ENCODE results near the gene DNM3.

The DNM3 gene

GRCh38 chr1:172373864-172374263 lies 532.6 kb downstream of the DNM3 start:
- no peaks in the 10 kb centered on the region for H3K4me1 ChIP-seq (ENCODE audit: insufficient read depth, low read length)
- no peak overlapping the region for H3K9ac ChIP-seq (ENCODE audit: low read depth, low read length)
- no peak overlapping the region for H3K4me3 ChIP-seq (ENCODE audit: low read length)
- no peak overlapping the region for H3K27ac ChIP-seq (ENCODE audit: low read length)
- no peaks in the 10 kb centered on the region for H3K9me3 ChIP-seq (ENCODE audit: insufficient read depth, low read depth, low read length)
- no peaks in the 10 kb centered on the region for H3K36me3 ChIP-seq (ENCODE audit: insufficient read depth, low read depth, low read length)
- H3K27me3 ChIP-seq (ENCODE audit: insufficient read depth, low read length), result no peaks in the 10 kb centered on the region

- H3K4me3 ChIP-seq (ENCODE audit: low read length), result no peak overlapping the region
- H3K27me3 ChIP-seq (ENCODE audit: insufficient read depth, low read length), result no peaks in the 10 kb centered on the region
- H3K4me1 ChIP-seq (ENCODE audit: insufficient read depth, low read length), result no peaks in the 10 kb centered on the region
These were observed 533.9 kb downstream of the DNM3 start for GRCh38 chr1:172375211-172375631.

GRCh38 chr1:172376431-172376830 lies 535.1 kb downstream of the DNM3 start:
- no peaks in the 10 kb centered on the region for H3K9me3 ChIP-seq (ENCODE audit: insufficient read depth, low read depth, low read length)
- H3K4me3 ChIP-seq (ENCODE audit: low read length), result no peak overlapping the region
- no peaks in the 10 kb centered on the region for H3K27me3 ChIP-seq (ENCODE audit: insufficient read depth, low read length)
- H3K36me3 ChIP-seq (ENCODE audit: insufficient read depth, low read depth, low read length), result no peaks in the 10 kb centered on the region
- no peak overlapping the region for H3K9ac ChIP-seq (ENCODE audit: low read depth, low read length)
- no peak overlapping the region for H3K27ac ChIP-seq (ENCODE audit: low read length)
- peaks cover 6% of the 10 kb centered on the region for H3K4me1 ChIP-seq (ENCODE audit: insufficient read depth, low read length)

More at GRCh38 chr1:172375211-172375631, 533.9 kb downstream of the DNM3 start:
- no peak overlapping the region for H3K27ac ChIP-seq (ENCODE audit: low read length)
- no peak overlapping the region for H3K9ac ChIP-seq (ENCODE audit: low read depth, low read length)
- no peaks in the 10 kb centered on the region for H3K36me3 ChIP-seq (ENCODE audit: insufficient read depth, low read depth, low read length)
- no peaks in the 10 kb centered on the region for H3K9me3 ChIP-seq (ENCODE audit: insufficient read depth, low read depth, low read length)

- H3K9ac ChIP-seq (ENCODE audit: low read depth, low read length), result no peak overlapping the region
- H3K36me3 ChIP-seq (ENCODE audit: insufficient read depth, low read depth, low read length), result no peaks in the 10 kb centered on the region
- peaks cover 13% of the 10 kb centered on the region for H3K4me1 ChIP-seq (ENCODE audit: insufficient read depth, low read length)
These were observed 536.3 kb downstream of the DNM3 start for GRCh38 chr1:172377565-172377964.

DNA sequence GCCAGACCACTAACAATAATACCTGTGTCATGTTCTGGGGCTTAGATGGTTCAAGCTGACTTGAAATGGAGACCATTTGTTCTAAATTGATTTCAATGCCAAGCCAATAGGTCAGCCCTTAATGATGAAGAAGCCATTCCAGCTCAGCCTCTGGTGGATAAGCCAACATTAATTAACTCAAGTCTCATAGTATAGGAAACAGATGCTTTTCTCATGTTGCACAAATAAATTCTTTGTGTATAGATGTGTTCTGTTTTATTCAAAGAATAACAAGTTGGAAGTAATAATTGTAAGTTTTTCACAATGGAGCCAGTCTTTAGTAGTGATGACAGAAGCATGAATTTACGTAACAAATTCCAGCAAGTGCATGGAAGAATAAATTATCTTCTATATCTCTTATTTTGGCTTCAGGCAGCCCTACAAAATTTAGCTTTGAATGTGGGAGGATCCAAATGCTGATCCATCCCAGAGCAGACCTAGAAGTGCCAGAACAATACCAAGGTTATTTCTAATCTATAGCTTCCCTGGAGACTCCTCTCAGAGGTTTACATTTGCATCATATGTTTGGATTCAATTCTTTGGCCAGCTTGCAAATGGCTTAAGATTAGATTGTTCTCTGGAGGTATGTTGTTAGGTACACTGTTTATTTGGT lies 536.9 kb downstream of the DNM3 start:
- H3K36me3 ChIP-seq (ENCODE audit: insufficient read depth, low read depth, low read length), result no peaks in the 10 kb centered on the region
- H3K9ac ChIP-seq (ENCODE audit: low read depth, low read length), result no peak overlapping the region
- no peak overlapping the region for H3K27ac ChIP-seq (ENCODE audit: low read length)
- no peak overlapping the region for H3K4me3 ChIP-seq (ENCODE audit: low read length)
- no peaks in the 10 kb centered on the region for H3K9me3 ChIP-seq (ENCODE audit: insufficient read depth, low read depth, low read length)
- H3K4me1 ChIP-seq (ENCODE audit: insufficient read depth, low read length), result peaks cover 17% of the 10 kb centered on the region
- no peaks in the 10 kb centered on the region for H3K27me3 ChIP-seq (ENCODE audit: insufficient read depth, low read length)

More at GRCh38 chr1:172377565-172377964, 536.3 kb downstream of the DNM3 start:
- no peaks in the 10 kb centered on the region for H3K27me3 ChIP-seq (ENCODE audit: insufficient read depth, low read length)
- no peaks in the 10 kb centered on the region for H3K9me3 ChIP-seq (ENCODE audit: insufficient read depth, low read depth, low read length)
- no peak overlapping the region for H3K4me3 ChIP-seq (ENCODE audit: low read length)
- no peak overlapping the region for H3K27ac ChIP-seq (ENCODE audit: low read length)

- Histone ChIP-seq H3K27ac (ENCODE audit: low read length) (no peak overlapping the region), H3K4me1 (ENCODE audit: insufficient read depth, low read length) (peaks cover 31% of the 10 kb centered on the region)
These were observed 539.3 kb downstream of the DNM3 start for GRCh38 chr1:172380441-172381244.

GRCh38 chr1:172381946-172382345 lies 540.6 kb downstream of the DNM3 start:
- Histone ChIP-seq H3K27ac (ENCODE audit: low read length) (no peak overlapping the region), H3K9ac (ENCODE audit: low read depth, low read length) (no peak overlapping the region), H3K9me3 (ENCODE audit: insufficient read depth, low read depth, low read length) (no peaks in the 10 kb centered on the region), H3K36me3 (ENCODE audit: insufficient read depth, low read depth, low read length) (no peaks in the 10 kb centered on the region), H3K4me3 (ENCODE audit: low read length) (no peak overlapping the region), H3K4me1 (ENCODE audit: insufficient read depth, low read length) (peaks cover 31% of the 10 kb centered on the region), H3K27me3 (ENCODE audit: insufficient read depth, low read length) (no peaks in the 10 kb centered on the region)

More at GRCh38 chr1:172380441-172381244, 539.3 kb downstream of the DNM3 start:
- no peaks in the 10 kb centered on the region for H3K9me3 ChIP-seq (ENCODE audit: insufficient read depth, low read depth, low read length)
- no peak overlapping the region for H3K4me3 ChIP-seq (ENCODE audit: low read length)
- no peak overlapping the region; the same call in 1 of the 2 replicates for H3K9ac ChIP-seq (ENCODE audit: low read depth, low read length)
- no peaks in the 10 kb centered on the region for H3K36me3 ChIP-seq (ENCODE audit: insufficient read depth, low read depth, low read length)
- no peaks in the 10 kb centered on the region for H3K27me3 ChIP-seq (ENCODE audit: insufficient read depth, low read length)

- no peaks in the 10 kb centered on the region for H3K27me3 ChIP-seq (ENCODE audit: insufficient read depth, low read length)
- peaks cover 31% of the 10 kb centered on the region for H3K4me1 ChIP-seq (ENCODE audit: insufficient read depth, low read length)
- H3K4me3 ChIP-seq (ENCODE audit: low read length), result no peak overlapping the region
- no peak overlapping the region for H3K9ac ChIP-seq (ENCODE audit: low read depth, low read length)
- H3K36me3 ChIP-seq (ENCODE audit: insufficient read depth, low read depth, low read length), result no peaks in the 10 kb centered on the region
- no peak overlapping the region for H3K27ac ChIP-seq (ENCODE audit: low read length)
- no peaks in the 10 kb centered on the region for H3K9me3 ChIP-seq (ENCODE audit: insufficient read depth, low read depth, low read length)
These were observed 541.1 kb downstream of the DNM3 start for GRCh38 chr1:172382406-172382805.

DNA sequence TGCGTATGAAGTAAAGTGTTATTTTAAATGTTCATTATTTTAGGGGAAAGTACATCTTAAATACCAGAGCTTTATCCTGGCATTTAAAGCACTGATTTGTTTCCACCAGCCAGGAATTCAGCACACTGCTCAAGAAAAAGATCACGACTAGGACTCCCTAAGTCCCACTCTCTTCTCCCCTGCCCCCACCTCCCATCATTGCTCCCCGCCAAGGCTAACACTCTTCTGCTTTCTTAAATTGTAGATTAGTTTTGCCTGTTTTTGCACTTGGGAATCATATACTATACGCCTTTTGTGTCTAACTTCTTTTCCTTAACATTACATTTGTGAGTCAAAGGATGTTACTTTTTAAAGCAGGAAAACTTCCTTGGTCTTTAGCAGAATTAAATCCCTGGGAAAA lies 541.7 kb downstream of the DNM3 start:
- no peaks in the 10 kb centered on the region for H3K27me3 ChIP-seq (ENCODE audit: insufficient read depth, low read length)
- H3K27ac ChIP-seq (ENCODE audit: low read length), result no peak overlapping the region
- no peaks in the 10 kb centered on the region for H3K9me3 ChIP-seq (ENCODE audit: insufficient read depth, low read depth, low read length)
- H3K9ac ChIP-seq (ENCODE audit: low read depth, low read length), result no peak overlapping the region
- H3K4me1 ChIP-seq (ENCODE audit: insufficient read depth, low read length), result peaks cover 31% of the 10 kb centered on the region
- H3K4me3 ChIP-seq (ENCODE audit: low read length), result no peak overlapping the region
- no peaks in the 10 kb centered on the region for H3K36me3 ChIP-seq (ENCODE audit: insufficient read depth, low read depth, low read length)

- H3K4me3 ChIP-seq (ENCODE audit: low read length), result no peak overlapping the region
- no peak overlapping the region for H3K27ac ChIP-seq (ENCODE audit: low read length)
- H3K27me3 ChIP-seq (ENCODE audit: insufficient read depth, low read length), result no peaks in the 10 kb centered on the region
- peaks cover 31% of the 10 kb centered on the region for H3K4me1 ChIP-seq (ENCODE audit: insufficient read depth, low read length)
- no peak overlapping the region for H3K9ac ChIP-seq (ENCODE audit: low read depth, low read length)
- H3K36me3 ChIP-seq (ENCODE audit: insufficient read depth, low read depth, low read length), result no peaks in the 10 kb centered on the region
- H3K9me3 ChIP-seq (ENCODE audit: insufficient read depth, low read depth, low read length), result no peaks in the 10 kb centered on the region
These were observed 542.2 kb downstream of the DNM3 start for GRCh38 chr1:172383536-172383935.

DNA sequence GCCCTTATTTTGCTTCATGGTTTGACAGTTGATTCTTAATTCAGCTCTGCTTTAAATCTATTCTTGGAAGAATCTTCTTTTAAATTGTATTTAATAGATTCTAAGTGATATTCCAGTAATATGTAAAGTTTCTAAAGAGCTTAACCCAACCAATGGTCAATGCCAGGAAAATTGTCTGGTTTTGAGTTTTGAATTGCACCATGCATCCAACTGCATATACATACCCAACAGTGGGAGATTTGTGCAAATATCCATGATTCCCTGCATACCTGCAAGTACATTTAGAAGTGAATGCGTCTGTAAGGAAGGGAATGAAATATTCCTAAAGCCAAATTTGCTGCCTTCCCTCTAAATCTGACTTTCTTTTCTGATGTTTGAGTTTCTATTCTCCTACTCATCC lies 543.4 kb downstream of the DNM3 start:
- Histone ChIP-seq H3K36me3 (ENCODE audit: insufficient read depth, low read depth, low read length) (no peaks in the 10 kb centered on the region), H3K9ac (ENCODE audit: low read depth, low read length) (no peak overlapping the region), H3K27ac (ENCODE audit: low read length) (no peak overlapping the region), H3K4me1 (ENCODE audit: insufficient read depth, low read length) (peaks cover 31% of the 10 kb centered on the region), H3K4me3 (ENCODE audit: low read length) (no peak overlapping the region), H3K9me3 (ENCODE audit: insufficient read depth, low read depth, low read length) (no peaks in the 10 kb centered on the region), H3K27me3 (ENCODE audit: insufficient read depth, low read length) (no peaks in the 10 kb centered on the region)

- peaks cover 34% of the 10 kb centered on the region for H3K4me1 ChIP-seq (ENCODE audit: insufficient read depth, low read length)
- H3K36me3 ChIP-seq (ENCODE audit: insufficient read depth, low read depth, low read length), result no peaks in the 10 kb centered on the region
- H3K27ac ChIP-seq (ENCODE audit: low read length), result no peak overlapping the region
- H3K27me3 ChIP-seq (ENCODE audit: insufficient read depth, low read length), result peaks cover 5% of the 10 kb centered on the region; the same call in 1 of the 2 replicates
- no peak overlapping the region for H3K4me3 ChIP-seq (ENCODE audit: low read length)
- no peak overlapping the region for H3K9ac ChIP-seq (ENCODE audit: low read depth, low read length)
- H3K9me3 ChIP-seq (ENCODE audit: insufficient read depth, low read depth, low read length), result no peaks in the 10 kb centered on the region
These were observed 544.7 kb downstream of the DNM3 start for GRCh38 chr1:172386046-172386445.

All from iPS-20b (cell line).